ENCODE measurements around the gene KSR2.
A peak's percentile ranks its signal among the peaks of the same experiment; 100 is the strongest.
"Not testable (repeated sequence)": the region's sequence is repeated elsewhere in the genome, so short reads cannot be mapped to it uniquely, and the experiment has no call there.

KSR2 gene

DNA sequence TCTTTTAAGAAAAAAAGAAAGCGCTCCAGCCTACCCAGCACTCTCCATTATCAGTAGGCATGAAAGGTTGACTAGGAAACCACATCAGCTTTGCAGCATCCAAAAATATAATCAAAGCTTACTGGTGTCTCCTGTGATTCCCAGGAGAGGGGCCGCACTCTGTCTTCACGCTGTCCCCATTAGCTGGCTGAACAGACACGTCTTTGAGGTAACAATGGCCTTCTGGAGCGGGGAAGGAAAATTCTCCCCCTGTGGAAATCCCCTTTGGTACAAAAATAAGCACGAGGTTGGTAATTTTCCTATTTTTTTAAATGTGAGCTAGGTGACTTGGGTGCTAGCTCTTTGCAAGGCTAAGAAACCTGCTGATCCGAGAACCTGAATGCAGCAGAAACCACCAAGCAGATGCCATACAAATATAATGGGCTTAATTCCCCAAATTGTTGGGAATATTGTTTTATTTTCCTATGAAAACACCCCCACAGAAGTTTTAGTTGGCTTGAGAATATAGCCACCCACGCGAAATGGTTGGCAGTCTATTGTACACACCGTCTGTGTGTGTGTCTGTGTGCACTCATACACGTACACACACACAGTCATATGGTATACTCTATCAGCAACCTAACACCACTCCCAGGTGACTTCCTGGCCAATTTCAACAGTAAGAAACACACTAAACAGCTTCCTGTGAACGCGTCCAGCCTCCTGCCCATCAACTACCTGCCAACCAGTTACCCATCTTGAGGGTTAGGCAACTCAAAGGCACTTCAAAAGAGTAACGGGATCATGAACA, 71.2 kb downstream of the KSR2 start:
- no peak for DNase-seq (ENCODE audit: low read depth)
- TF ChIP-seq, protein P1, sequence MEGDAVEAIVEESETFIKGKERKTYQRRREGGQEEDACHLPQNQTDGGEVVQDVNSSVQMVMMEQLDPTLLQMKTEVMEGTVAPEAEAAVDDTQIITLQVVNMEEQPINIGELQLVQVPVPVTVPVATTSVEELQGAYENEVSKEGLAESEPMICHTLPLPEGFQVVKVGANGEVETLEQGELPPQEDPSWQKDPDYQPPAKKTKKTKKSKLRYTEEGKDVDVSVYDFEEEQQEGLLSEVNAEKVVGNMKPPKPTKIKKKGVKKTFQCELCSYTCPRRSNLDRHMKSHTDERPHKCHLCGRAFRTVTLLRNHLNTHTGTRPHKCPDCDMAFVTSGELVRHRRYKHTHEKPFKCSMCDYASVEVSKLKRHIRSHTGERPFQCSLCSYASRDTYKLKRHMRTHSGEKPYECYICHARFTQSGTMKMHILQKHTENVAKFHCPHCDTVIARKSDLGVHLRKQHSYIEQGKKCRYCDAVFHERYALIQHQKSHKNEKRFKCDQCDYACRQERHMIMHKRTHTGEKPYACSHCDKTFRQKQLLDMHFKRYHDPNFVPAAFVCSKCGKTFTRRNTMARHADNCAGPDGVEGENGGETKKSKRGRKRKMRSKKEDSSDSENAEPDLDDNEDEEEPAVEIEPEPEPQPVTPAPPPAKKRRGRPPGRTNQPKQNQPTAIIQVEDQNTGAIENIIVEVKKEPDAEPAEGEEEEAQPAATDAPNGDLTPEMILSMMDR (IDR thresholded peaks at IDR 0.05; ENCODE audit: control insufficient read depth, insufficient read depth, low read depth, low read length, missing control alignments): no peak
- H3K4me3 ChIP-seq (ENCODE audit: control insufficient read depth, low read depth, low read length): no peak overlapping the region

DNA sequence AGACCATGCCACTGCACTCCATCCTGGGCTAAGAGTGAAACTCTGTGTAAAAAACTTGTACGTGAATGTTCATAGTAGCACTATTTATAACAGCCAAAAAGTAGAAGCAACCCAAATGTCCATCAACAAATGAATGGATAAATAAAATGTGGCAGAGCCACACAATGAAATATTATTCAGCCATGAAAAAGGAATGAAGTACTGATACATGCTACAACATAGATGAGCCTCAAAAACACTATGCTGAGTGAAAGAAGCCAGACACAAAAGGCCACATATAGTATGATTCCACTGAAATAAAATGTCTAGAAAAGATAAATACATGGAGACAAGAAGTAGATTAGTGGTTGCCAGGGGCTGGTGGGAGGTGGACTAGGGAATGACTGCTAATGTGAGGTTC, 72.8 kb downstream of the KSR2 start:
- TF ChIP-seq, protein P1 (IDR thresholded peaks at IDR 0.05; ENCODE audit: control insufficient read depth, insufficient read depth, low read depth, low read length, missing control alignments): no peak
- no peak overlapping the region for H3K4me3 ChIP-seq (ENCODE audit: control insufficient read depth, low read depth, low read length)
- no peak for DNase-seq (ENCODE audit: low read depth)

DNA sequence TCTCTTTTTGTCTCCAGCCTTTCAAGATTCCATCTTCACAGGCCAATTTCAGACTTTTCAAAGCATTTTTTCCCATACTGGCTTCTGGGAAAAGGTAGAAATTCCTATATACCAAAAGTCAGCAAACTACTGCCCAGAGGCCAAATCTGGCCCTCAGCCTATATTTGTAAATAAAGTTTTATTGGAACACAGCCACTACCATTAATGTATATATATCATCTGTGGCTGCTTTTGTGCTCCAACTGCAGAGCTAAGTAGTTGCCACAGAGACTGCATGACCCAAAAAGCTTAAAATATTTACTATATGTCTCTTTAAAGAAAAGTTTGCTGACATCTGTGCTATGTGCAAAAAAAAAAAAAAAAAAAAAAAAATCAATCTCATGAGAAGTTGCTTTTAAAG, 76.3 kb downstream of the KSR2 start:
- no peak overlapping the region for H3K4me3 ChIP-seq (ENCODE audit: control insufficient read depth, low read depth, low read length)
- TF ChIP-seq, protein P1 (IDR thresholded peaks at IDR 0.05; ENCODE audit: control insufficient read depth, insufficient read depth, low read depth, low read length, missing control alignments): no peak
- no peak for DNase-seq (ENCODE audit: low read depth)

DNA sequence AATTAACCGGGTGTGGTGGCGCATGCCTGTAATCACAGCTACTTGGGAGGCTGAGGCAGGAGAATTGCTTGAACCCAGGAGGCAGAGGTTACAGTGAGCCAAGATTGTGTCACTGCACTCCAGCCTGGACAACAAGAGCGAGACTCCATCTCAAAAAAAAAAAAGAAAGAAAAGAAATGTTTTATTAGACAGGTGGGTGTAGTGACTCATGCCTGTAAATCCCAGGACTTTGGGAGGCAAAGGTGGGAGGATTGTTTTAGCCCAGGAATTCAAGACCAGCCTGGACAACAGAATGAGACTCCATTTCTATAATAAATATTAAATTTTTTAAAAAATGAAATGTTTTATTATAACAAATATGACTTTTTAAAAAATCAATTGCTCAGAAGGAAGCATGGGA, 77.5 kb downstream of the KSR2 start:
- H3K4me3 ChIP-seq (ENCODE audit: control insufficient read depth, low read depth, low read length); DNase-seq (ENCODE audit: low read depth): not testable (repeated sequence)

DNA sequence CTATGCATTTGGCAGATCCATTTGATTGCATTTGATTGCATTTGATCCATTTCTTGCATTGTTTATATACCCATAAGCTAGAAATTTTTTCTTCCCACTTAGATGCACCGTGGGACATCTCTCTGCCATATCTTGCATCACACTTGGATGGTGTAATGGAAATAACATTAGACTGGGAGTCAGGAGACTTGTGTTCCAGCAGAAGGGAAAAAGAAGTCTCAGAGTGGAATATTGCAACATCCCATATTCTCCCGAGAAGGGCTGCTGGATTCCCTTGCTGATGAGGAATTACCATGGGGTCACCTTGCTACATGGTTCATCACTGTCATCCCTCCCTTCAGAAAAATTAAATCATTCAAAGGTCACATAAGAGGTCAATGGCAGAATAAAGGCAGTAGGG, 78.1 kb downstream of the KSR2 start:
- TF ChIP-seq, protein P1 (IDR thresholded peaks at IDR 0.05; ENCODE audit: control insufficient read depth, insufficient read depth, low read depth, low read length, missing control alignments): no peak
- no peak overlapping the region for H3K4me3 ChIP-seq (ENCODE audit: control insufficient read depth, low read depth, low read length)
- peak; percentile 18 for DNase-seq (ENCODE audit: low read depth)

DNA sequence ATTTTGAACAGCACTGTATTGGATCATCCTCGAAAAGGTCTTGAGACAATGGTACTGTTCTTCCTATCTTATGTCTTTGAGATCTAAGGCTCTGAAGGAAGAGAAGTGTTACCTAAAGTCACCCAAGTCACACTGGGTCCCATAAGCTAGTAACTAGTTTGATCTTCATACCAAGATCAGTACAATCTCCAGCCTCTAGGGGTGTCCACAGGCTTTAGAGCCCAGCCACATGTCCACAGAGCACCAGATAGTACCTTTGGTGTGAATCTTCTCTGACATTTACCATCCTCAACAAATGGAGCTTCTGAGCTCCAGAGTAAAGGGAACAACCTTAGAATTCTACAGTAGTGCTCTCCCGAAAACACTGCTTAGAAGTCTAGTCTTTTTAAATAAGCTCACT, 78.7 kb downstream of the KSR2 start:
- DNase-seq (ENCODE audit: low read depth): no peak
- TF ChIP-seq, protein P1 (IDR thresholded peaks at IDR 0.05; ENCODE audit: control insufficient read depth, insufficient read depth, low read depth, low read length, missing control alignments): peak; percentile 28
- H3K4me3 ChIP-seq (ENCODE audit: control insufficient read depth, low read depth, low read length): no peak overlapping the region

DNA sequence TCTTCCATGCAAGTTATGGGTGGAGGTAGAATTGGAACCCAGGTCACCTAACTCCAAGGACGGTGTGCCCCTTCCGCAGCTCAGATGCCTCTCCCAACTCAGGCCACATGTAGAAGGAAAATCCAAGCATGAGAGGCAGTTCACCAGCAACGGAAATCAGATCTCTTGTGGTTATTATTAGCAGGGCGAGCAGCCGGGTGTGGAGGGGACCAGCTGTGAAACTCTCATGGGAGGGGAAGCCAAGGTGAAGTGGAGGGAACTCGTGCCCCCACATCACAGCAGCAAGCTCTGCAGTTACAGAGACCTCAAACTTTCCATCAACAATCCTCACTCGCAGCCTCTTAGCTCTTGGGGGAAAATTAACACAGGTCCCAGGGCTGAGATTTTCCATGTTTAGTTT, 79.7 kb downstream of the KSR2 start:
- no peak overlapping the region for H3K4me3 ChIP-seq (ENCODE audit: control insufficient read depth, low read depth, low read length)
- TF ChIP-seq, protein P1 (IDR thresholded peaks at IDR 0.05; ENCODE audit: control insufficient read depth, insufficient read depth, low read depth, low read length, missing control alignments): no peak
- no peak for DNase-seq (ENCODE audit: low read depth)
